Ureter (tissue), 1 donor: ENCODE data around the gene MYOM3. TPM values are rescaled to one million over a fixed set of nuclear protein-coding genes. Genes with fewer than 3 reads are reported as not detected.
"Not testable (repeated sequence)": the region's sequence is repeated elsewhere in the genome, so short reads cannot be mapped to it uniquely, and the experiment has no call there.

Source experiments
- DNase-seq: peaks from one replicate; pipeline ENCODE4 v3.0.0-alpha.2; 2020; ENCODE audit warnings: low spot score
- total RNA-seq: library from RNA; stranded (reverse); gene quantifications from one replicate; pipeline ENCODE4 v1.2.4, GENCODE V29; 2023
- donor health status: DM: yes; HTN: yes; CAD: no.

MYOM3 gene
- total RNA-seq, 1 donor from 2014 or later = 0.65 TPM

DNA sequence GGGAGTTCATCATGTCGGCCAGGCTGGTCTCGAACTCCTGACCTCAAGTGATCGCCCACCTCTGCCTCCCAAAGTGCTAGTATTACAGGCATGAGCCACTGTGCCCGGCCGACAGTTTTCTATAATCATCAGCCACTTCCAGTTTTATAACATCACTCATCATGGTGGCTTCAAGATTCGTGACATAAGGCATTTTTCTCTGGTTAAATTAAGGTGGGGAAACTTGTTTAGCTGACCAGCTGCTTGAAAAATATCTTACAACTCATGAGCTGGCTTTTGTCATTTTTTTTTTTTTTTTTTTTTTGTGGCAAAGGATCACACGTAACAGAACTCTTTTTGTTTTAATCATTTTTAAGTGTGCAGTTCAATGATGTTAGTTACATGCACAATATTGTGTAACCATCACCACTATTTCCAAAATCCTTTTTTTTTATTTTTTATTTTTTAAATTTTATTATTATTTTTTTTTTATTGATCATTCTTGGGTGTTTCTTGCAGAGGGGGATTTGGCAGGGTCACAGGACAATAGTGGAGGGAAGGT is 80.9 kb downstream of the MYOM3 start:
- not testable (repeated sequence) for DNase-seq

DNA sequence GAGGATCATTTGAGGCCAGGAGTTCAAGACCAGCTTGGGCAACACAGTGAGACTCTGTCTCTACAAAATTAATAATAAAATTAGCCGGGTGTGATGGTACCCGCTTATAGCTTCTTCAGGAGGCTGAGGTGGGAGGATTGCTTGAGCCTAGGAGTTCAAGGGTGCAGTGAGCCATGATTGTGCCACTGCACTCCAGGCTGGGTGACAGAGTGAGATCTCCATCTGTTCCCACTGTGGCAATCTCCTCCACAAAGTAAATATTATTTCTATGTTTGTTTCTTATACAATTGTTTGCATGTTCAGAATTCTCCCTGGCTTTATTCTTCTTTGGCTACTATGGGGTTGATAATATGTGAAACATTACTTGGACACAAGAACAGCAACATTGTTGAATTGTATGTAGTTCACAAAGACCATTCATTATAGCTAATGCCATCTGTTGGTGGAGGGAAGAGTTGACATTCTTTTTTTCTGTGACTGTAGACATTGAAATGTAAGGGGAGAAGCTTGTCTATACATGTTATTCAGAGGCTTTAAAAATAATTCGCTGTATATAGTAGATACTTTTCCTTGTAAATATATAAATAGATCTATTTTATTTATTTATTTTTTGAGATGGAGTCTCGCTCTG is 84.0 kb downstream of the MYOM3 start:
- no peak for DNase-seq

DNA sequence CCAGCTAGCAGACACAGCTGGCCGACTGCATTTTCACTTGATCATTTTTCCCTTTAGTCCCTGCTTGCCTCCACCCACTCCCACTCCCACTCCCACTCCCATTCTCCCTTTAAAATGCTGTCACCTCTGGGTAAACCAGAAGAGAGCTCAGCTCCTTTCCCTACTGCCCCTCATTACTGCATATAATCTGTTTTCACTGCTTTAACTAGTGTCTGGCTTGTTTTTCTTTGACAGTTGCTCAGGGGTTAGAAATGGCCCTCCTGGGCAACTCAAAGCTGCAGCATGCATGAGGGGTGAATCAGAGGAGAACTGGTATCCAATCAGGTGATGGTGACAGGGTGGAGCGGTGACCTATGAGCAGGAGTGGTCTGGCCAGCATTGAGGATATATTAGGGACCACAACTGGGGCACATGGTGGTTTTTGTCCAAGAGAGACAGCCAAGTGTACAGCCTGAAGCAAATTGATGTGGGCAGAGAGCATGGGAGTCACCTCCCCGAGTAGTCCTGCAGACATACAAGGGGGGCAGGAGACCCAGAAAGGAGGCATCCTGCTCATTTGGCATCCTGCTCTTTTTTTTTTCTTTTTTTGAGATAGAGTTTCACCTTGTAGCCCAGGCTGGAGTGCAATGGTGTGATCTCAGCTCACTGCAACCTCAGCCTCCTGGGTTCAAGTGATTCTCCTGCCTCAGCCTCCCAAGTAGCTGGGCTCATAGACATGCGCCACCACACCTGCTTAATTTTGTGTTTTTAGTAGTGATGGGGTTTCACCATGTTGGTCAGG is 89.2 kb downstream of the MYOM3 start:
- DNase-seq = no peak

DNA sequence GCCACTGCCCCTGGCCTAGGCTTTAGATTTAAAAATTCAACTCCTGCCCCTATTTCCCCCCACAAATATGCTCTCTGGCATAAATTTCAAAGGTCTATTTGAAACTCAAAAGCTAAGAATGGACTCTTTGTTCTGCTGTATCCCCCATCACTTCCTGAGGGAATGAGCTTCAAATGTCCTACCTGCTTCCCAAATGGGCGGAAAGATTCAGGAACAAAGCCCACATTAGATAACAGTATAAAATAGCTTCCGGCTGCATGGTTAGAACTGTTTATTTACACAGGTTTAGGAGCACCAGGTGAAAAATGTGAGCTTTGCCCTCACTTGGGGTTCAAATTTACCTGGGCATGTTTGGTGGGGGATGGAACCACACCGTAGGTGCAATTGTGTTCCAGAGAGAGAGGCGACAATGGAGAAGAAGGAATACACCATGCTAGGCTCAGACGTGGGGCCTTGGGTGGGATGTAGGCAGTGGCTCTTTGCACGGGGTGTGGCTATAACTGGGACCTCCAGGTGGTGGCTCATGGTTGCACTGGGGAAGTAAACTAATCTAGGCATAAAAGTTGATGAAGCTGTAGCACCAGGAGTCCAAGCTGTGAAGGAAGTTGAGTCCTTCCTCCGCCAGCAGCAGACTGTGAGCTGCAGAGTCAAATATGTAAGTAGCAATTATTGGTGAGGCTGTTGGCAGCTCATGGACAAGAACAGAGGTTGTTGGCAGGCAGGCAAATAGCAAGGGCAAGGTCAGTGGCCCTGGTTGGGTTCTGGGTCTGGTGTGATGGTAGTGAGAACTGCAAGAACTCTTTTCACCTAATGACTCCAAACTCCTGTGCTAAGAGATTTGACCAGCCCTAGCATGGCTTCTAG is 90.3 kb downstream of the MYOM3 start:
- DNase-seq = no peak

DNA sequence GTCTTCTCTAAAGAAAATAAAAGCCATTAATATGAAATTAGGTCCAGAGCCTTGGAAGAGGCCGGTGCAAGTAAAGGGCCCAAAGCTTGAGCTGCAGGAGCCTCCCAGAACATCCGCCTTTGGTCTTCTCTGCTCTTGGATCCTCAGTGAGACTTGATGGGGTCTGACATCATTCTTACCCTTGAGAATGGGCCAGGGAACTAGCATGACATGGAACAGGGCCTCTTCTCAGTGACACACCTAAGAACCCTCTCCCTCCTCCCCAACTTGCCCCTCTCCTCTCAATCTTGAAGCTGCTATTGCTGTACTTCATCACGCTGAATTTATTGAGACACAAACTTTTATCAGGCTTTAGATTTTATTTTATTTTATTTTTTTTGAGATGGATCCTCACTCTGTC is 91.5 kb downstream of the MYOM3 start:
- DNase-seq = no peak

DNA sequence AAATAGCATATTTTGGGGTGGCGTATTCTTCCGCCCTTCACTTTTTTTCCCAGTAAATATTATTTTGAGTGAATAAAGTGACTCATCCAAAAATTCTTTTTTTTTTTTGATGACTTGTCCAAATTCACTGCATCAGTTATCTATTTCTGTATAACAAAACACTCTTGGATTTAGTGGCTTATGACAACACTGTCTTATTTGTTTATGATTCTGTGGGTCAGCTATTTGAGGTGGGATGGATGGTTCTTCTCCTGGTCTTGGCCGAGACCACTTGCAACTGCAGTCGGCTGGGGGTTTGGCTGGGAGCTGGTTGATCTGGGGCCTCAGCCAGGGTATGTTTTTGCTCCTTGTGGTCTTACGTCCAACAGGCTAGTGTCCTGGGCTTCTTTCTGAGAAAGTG is 91.9 kb downstream of the MYOM3 start:
- DNase-seq = no peak

DNA sequence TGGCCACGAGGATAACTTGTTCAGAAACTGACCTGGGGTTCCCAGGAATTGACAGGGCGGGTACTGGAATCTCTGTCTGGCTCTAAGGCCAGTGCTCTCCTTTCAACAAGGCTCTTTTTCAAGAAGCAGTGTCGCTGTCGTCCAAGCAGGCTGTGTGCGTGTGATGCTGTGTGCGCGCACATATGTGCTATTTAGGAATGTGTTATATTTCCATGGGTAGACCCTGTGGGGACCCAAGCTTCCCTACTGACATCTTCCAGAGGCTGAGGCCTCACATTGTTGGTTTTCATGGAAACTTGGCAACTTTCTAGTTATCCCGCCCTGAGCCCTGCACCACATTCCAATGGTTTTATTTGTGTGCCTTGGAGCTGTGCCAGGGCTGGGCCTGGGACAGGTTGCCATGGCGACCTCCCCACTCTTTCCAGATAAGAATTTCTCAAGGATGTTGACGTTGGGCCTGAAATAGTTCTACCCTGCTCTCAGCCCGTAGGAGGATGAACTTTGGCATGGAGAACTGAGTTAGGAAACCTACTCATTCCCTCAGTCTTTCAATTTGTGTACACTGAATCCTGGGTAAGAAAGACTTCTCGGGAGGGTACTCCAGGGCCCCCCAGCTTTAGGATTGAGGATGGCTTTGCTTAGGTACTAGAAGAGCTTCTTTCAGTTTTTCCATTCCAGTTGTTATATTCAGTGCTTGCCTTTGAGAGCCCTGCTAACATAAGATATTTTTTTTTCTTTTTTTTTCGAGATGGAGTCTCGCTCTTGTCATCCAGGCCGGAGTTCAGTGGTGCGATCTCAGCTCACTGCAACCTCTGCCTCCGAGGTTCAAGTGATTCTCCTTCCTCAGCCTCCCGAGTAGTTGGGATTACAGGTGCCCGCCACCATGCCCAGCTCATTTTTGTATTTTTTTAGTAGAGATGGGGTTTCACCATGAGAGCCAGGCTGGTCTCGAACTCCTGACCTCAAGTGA is 93.0 kb downstream of the MYOM3 start:
- peak; percentile 97 for DNase-seq

DNA sequence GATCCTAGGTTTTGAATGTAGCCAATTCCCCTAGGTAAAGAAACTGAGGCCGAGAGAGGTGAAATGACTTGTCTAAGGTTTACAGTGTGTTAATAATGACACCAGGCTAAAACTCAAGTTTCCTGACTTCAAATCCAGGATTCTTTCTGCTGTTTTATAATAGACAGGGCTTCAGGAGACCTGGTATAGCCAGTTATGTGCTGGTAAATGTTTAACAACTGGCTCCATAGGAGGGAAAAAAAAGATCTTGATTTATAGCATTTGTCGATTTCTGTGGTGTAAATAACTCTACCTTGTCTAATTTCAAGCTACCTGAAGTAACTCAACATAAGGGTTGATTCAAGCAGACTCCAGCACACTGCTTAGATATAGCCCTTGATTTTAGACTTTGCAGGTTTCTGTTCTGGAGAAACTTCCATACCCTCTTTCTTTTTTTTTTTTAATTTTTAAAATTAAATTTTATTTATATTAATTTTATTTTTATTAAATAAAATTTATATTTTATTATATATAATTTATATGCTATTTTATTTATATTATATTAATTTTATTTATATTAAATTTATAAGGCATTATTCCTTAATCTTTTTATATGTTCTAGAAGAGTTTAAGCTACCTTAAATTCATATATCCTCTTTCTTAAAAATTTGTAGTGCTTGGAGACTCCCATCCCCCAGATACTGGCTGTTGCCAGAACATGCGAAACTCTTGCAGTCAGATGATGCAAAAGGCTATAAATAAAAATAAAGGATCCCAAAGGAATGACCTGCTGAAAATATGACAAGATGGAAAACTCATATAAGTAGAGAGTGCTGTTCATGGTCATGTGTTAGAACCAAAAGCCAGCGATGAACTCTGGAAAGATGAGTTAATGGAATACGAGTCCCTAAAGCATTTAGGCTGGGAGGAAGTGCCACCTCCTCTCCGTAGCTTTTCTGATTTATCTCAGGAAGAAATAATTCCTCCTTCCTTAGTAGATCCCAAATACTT is 96.4 kb downstream of the MYOM3 start:
- no peak for DNase-seq

DNA sequence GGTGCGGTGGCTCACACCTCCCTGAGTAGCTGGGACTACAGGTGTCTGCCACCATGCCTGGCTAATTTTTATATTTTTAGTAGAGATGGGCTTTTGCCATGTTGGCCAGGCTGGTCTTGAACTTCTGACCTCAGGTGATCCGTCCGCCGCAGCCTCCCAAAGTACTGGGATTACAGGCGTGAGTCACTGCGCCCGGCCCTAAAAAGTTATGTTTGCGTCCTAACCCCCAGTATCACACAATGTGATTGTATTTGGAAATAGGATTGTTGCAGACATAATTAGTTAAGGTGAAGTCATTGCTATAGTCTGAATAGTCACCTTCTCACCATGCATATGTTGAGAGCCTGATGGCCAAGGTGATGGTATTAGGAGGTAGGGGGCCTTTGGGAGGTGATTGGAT is 99.1 kb downstream of the MYOM3 start:
- not testable (repeated sequence) for DNase-seq

DNA sequence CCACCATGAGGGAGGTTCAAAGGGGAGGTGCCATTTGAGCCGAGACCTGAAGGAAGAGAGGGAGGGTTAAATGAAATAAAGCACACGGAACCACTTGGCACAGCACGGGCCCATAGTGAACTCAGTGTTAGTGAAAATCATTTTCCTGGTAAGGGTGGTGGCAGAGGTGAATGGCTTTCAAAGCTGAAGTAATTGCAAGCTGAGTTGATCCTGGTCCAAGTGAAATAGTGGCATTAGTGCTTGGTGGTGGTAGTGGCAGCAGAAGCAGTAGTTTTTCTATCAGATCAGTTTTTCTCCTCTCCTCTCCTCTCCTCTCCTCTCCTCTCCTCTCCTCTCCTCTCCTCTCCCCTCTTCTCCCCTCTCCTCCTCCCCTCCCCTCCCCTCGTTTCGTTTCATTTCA is 101.3 kb downstream of the MYOM3 start:
- no peak for DNase-seq

DNA sequence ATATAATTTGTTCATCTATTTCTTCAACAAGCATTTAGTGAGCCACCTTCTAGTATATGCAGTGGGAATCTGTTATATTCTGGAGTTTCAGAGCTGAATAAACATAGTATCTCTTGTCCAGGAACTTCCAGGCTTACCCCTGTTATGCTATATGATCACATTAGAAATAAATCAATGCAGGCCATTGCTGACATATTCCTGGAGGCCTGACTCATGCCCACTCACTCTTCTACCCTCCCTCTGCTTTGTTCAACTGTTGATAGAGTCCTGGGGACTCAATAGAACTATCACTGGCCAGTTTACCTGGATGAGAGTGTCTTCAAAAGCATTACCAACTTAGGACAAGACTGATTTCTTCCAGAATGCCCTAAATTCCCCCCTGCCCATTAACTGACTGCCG is 102.5 kb downstream of the MYOM3 start:
- no peak for DNase-seq

DNA sequence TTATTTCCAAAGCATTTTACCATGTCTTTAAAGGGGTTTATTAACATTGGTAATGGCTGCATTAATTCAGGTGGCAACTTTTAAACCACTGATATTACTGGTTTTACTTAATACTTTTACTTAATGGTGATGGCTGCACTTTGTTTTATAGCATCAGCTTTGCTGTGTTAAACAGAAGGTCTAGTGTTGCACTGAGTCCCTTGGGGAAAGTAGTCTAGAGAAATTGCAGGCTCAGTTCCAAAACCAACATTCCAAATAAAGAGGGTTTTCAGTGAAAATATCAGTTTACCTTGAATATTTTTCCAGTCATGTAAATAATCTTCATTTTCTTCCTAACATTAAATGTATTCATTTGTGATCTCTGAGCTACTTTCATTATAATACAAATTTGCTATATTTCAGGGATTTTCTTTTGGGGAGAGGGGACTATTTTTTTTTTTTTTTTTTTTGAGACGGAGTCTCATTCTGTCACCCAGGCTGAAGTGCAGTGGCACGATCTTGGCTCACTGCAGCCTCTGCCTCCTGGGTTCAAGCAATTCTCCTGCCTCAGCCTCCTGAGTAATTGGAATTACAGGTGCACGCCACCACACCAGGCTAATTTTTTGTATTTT is 103.3 kb downstream of the MYOM3 start:
- DNase-seq = not testable (repeated sequence)

DNA sequence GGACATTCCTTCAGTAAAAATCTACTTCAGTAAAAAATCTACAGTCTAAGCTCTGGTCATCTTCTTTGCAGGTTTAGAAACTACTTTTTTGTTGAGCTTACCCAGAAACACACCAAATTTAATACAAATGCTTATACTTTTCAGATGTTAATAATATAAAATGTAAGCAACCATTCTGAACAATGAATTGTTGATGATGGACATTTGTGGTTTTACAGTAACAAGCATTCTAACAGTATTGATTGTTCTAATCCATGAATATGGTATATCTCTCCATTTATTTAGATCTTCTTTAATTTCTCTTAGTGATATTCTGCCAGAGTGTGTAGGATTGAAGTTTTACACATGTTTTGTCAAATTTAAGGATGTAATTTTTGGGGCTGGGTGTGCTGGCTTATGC is 104.9 kb downstream of the MYOM3 start:
- no peak for DNase-seq

Other genes with a start within 250 kb of the MYOM3 start
- gene FUCA1, start 243.8 kb downstream of the MYOM3 start, total RNA-seq = 72.3 TPM
- gene CNR2, start 198.8 kb downstream of the MYOM3 start, total RNA-seq = not detected
- 101 TPM for gene PNRC2, start 152.3 kb downstream of the MYOM3 start, total RNA-seq
- gene SRSF10, start 131.8 kb downstream of the MYOM3 start, total RNA-seq = 126 TPM
- gene IL22RA1, start 31.0 kb upstream of the MYOM3 start, total RNA-seq = 0.21 TPM
- 4.6 TPM for gene IFNLR1, start 75.2 kb upstream of the MYOM3 start, total RNA-seq
- gene GRHL3, start 207.2 kb upstream of the MYOM3 start, total RNA-seq = 140 TPM